ENCODE measurements around the gene WDR37.

WDR37 gene

DNA sequence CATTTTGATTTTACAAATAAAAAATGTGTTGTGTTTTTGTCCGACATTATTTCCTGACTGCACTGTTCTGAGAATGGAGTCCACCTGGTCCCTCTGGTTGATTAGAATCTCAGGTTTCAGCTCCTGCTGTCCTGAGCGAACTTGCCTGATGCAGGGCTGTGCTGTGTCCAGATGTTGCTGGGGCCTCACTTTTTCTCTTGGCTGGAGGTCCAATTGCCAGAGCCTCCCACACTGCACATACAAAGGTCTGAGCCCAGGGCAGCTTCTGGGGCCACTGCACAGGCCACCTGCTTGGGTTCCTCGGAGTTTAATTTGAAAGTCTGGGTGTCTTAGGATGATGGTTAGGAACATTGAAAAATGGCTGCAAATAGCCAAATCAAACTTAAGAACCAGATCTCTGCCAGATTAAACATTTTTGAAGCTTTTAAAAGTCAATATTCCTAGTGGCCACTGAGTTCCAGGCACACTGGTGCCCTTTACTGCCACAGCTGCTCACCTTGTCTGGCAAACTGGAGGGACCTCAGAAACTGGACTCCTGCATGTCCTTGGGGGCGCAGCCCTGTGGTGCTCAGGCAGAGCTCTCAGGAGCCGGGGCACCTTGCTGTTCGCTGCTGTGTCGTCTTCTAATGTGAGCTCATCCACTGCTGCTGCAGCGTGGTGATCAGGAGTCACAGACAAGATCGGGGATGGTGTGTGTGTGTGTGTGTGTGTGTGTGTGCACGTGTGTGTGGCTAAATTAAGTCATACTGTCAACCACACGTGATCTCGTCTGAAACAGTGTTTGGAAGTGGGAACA lies 75.0 kb downstream of the WDR37 start:
- no peak for FAIRE-seq

GRCh38 chr10:1132584-1132983 lies 76.4 kb downstream of the WDR37 start:
- FAIRE-seq, result no peak

DNA sequence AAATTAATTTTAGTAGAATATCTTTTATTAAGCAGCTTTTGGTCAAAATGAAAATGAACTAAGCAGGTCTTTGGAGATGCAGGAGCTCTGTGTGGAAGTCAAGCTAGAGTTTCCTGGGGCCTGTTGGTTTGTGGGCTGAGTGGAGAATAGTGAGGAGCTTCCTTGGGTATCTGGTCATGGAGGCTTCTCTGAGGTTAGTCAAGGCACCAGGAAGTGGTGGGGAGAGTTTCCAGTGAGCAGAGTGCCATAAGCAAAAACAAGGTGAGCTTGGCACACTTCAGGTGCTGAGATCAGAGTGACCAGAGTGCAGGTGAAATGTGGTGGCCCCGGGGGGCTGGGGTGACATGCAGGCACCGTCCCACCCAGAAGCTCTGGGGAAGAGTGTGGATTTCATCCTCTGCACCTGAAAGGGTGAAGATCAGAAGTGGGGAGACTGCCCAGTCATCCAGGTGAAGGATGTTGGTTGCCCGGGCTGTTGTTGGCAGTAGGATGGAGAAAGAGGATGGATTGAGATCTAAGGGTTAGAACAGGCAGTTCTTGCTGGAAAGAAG lies 77.4 kb downstream of the WDR37 start:
- FAIRE-seq, result no peak

- FAIRE-seq, result no peak
These were observed 78.0 kb downstream of the WDR37 start for GRCh38 chr10:1134156-1134555.

GRCh38 chr10:1136268-1136667 lies 80.1 kb downstream of the WDR37 start:
- no peak for FAIRE-seq

DNA sequence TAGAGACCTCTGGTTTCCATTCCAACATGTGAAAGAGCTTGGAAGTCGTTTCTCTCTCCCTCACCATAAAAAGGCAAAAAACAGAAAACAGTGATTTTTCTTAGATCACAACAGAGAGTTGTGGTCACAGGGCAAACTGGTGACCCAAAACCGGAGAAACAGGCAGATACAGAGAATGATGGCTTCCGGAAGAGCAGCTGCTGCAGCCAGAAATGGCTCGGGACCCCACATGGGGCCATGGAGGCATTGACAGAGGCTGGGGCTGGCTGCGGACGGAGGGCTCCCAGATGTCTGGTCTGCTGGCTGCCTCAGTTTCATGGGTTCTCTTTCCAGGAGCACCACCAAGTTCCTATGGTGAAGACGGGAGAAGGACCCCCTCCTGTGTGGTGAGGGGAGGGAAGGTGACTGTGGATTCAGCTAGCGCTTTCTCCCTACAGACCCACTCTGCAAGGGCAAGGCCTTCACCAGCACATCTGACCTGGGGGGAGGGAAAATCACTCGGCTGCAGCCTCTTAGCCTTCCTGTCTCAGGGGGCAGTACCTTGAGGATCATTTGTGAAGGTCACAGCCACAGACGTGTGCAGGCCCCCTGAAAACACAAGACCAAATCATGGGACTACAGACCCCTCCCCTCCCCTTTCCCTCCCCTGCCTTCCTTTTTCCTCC lies 81.4 kb downstream of the WDR37 start:
- no peak for FAIRE-seq

GRCh38 chr10:1138529-1138928 lies 82.3 kb downstream of the WDR37 start:
- no peak for FAIRE-seq

GRCh38 chr10:1141261-1141660 lies 85.1 kb downstream of the WDR37 start:
- no peak for FAIRE-seq

- FAIRE-seq, result no peak
These were observed 85.5 kb downstream of the WDR37 start for GRCh38 chr10:1141701-1142100.

GRCh38 chr10:1142596-1142995 lies 86.4 kb downstream of the WDR37 start:
- no peak for FAIRE-seq

- FAIRE-seq, result no peak
These were observed 91.6 kb downstream of the WDR37 start for GRCh38 chr10:1147810-1148209.

DNA sequence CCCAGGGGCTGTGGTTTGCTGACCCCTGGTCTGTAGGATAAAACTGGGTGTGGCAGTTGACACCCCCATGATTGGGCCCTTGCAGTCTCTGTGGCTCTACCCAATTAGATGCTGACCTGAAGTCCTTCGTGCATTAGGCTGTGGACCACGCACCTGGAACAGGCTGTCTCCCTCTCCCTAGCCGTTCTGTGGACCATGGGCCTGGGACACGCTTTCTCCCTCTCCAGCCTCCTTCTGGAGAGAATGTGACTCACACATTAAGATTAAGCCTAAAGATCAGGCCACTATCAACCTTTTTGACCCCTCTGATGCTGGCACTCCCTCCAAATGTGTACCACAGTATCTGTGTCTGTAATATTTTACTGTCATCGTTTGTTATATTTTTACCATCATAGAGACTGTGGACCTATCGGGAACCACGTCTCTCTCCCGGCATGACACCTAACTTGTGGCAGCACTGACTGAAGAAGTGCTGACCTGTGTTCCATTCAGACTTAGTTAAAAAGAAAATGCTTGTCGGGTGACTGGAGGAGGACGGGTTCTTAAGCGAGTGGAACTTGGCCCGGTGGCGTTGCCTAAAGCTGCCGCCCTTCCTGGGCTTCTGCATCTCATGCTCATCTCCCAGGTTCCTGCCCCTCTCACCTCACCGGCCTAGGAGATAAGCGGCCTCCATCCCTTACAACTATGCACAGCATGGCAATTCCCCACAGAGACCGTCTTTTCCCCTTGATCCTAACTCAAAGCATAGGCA lies 92.8 kb downstream of the WDR37 start:
- no peak for FAIRE-seq

GRCh38 chr10:1149793-1150637 lies 93.8 kb downstream of the WDR37 start:
- FAIRE-seq, result no peak

DNA sequence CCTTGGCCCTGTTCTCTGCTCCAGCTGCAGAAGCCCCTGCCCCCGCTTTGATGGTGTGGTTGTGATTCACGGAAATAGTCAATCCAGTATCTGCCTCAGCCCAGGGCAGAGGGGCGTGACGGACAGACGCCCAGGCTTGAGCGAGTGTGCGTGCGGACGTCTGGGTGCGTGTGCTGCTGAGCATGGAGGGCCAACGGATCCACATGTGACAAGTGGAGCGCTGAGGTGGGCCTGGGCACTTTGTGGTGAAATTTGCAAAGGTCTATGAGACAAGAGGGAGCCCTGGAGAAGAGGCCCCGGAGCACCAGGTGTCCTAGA lies 94.4 kb downstream of the WDR37 start:
- no peak for FAIRE-seq

GRCh38 chr10:1151076-1152033 lies 95.2 kb downstream of the WDR37 start:
- no peak for FAIRE-seq

DNA sequence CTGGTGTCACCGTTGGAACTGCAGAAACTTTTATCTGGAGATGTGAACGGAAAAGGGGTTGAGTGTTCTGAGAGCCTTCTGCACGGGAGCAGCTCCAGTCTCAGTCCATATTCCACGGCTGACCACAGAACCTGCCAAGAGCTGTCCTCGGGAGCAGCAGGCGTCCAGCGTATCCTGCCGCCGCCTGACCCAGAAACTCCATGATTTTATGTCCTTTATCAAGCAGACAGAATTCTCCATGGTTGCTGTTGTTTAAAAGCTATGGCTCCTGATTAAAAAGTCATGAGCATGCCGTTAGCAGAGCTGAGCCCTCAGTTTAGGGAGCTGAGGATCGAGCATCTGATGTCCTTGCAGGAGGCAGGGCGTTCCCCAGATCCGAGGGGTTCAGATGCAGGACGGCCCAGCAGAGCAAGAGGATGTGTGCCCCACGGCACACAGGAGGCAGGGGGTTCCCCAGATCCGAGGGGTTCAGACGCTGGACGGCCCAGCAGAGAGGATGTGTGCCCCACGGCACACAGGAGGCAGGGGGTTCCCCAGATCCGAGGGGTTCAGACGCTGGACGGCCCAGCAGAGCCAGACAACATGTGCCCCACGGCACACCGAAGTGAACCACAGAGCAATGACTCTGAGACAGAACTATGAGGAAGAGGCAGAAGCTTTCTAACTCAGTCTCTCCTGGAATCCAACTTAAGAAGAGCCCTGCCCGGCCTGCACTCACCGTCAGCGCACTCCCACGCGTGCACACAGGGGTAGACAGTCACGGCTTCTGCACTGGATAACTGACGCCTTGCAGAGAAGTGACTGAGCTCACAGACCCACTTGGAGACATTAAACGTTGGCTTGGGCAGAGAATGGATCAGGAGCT lies 96.4 kb downstream of the WDR37 start:
- no peak for FAIRE-seq

GRCh38 chr10:1153251-1153763 lies 97.1 kb downstream of the WDR37 start:
- FAIRE-seq, result no peak

- FAIRE-seq, result no peak
These were observed 97.7 kb downstream of the WDR37 start for GRCh38 chr10:1153805-1154351.

- FAIRE-seq, result no peak
These were observed 98.5 kb downstream of the WDR37 start for GRCh38 chr10:1154531-1155295.

All from A204.1 (cell line).